Stomach (tissue), 4 donors: ENCODE measurements around the gene DTYMK.

Experiments used
- EP300 ChIP-seq: sonication (generic); formaldehyde crosslinking; IDR thresholded peaks from one replicate; pipeline ENCODE4 v1.6.1; 2017; ENCODE audit warnings: antibody characterized with exemption
- POLR2A ChIP-seq, 4 donors: fragments of 450-650 bp; IDR thresholded peaks; one replicate each; pipeline ENCODE4 v1.6.1; 2016; ENCODE audit warnings: antibody characterized with exemption in 4 of 4, control low read depth in 2 of 4, mild to moderate bottlenecking in 1 of 4, moderate library complexity in 1 of 4
- POLR2AphosphoS5 ChIP-seq, 3 donors: sonication (generic); formaldehyde crosslinking; IDR thresholded peaks; one replicate each; pipeline ENCODE4 v1.6.1; 2016; ENCODE audit warnings: antibody characterized with exemption in 3 of 3
- TF ChIP-seq, protein P1 (sequence below), 7 experiments: fragments of 450-650 bp in 4 of 7; fragments of 200-600 bp in 3 of 7; sonication (generic) in 3 of 7; IDR thresholded peaks; one replicate each; pipeline ENCODE4 v1.5.1; 2016 to 2019; ENCODE audit warnings: antibody characterized with exemption in 7 of 7, control low read depth in 2 of 7, mild to moderate bottlenecking in 1 of 7

DNA sequence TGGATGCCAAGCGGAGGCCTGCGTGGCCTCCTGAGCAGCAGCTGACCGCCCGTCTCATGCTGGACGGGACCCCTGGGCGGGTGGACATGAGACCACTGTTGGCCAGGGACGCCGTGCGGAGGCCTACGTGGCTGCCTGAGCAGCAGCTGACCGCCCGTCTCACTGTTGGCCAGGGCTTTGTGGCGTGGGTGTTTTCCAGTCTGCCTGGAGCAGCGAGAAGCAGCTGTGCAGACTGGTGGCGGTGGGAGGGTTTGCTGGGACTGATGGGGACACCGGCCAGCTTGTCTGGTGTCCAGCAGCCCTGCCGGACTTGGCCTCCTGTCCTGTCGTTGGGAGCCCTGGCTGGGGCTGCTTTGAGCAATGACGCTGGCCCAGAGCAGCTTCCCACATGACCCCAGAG lies 42.0 kb upstream of the DTYMK start:
- TF ChIP-seq, protein P1, sequence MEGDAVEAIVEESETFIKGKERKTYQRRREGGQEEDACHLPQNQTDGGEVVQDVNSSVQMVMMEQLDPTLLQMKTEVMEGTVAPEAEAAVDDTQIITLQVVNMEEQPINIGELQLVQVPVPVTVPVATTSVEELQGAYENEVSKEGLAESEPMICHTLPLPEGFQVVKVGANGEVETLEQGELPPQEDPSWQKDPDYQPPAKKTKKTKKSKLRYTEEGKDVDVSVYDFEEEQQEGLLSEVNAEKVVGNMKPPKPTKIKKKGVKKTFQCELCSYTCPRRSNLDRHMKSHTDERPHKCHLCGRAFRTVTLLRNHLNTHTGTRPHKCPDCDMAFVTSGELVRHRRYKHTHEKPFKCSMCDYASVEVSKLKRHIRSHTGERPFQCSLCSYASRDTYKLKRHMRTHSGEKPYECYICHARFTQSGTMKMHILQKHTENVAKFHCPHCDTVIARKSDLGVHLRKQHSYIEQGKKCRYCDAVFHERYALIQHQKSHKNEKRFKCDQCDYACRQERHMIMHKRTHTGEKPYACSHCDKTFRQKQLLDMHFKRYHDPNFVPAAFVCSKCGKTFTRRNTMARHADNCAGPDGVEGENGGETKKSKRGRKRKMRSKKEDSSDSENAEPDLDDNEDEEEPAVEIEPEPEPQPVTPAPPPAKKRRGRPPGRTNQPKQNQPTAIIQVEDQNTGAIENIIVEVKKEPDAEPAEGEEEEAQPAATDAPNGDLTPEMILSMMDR (IDR thresholded peaks at IDR 0.05) = no peak
- TF ChIP-seq POLR2AphosphoS5 (IDR thresholded peaks at IDR 0.05) (no peak), POLR2A (IDR thresholded peaks at IDR 0.05) (no peak), EP300 (no peak)
